GM19328 (cell line): ENCODE data around the gene MAML1.
"Not testable (repeated sequence)": the region's sequence is repeated elsewhere in the genome, so short reads cannot be mapped to it uniquely, and the experiment has no call there.

Source experiments
- ATAC-seq: cut with Tn5 transposase; IDR thresholded peaks from one replicate; pipeline ENCODE4 v1.9.1; 2021; ENCODE audit warnings: mild to moderate bottlenecking, moderate library complexity; ENCODE audit not compliant: unreplicated experiment

Gene MAML1

DNA sequence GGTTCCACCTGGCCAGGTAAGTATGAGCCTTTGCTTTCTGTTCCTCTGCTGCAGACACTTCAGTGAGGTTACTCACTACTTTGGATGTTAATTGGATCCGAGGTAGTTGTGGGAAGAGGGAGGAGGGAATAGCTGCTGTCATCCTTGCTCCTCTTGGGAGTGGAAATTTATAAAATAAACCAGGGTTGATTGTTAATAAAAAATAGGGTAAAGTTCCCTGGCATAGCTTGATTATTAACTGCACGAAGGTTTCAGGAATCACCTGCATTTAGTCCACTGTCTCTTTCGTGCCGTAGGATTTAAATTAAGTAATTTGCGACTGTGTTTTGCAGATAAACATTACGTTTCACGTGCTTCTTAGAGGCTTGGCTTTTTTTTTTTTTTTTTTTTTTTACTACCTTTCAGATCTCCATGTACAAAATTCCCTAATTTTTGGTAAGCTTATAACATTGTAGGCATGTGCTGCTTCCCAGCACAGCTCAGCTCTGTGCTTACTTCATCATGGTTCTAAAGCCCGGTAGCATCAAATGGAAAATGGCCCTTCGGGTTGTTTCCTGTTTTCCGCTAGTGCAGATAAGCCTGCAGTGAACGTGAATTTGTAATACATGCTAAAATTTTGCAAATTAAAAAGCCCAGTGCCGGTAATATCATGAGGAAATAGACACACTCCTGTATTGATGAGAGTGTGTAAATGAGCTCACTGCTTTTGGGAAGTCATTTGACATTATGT is 34.3 kb downstream of the MAML1 start:
- ATAC-seq: no peak

DNA sequence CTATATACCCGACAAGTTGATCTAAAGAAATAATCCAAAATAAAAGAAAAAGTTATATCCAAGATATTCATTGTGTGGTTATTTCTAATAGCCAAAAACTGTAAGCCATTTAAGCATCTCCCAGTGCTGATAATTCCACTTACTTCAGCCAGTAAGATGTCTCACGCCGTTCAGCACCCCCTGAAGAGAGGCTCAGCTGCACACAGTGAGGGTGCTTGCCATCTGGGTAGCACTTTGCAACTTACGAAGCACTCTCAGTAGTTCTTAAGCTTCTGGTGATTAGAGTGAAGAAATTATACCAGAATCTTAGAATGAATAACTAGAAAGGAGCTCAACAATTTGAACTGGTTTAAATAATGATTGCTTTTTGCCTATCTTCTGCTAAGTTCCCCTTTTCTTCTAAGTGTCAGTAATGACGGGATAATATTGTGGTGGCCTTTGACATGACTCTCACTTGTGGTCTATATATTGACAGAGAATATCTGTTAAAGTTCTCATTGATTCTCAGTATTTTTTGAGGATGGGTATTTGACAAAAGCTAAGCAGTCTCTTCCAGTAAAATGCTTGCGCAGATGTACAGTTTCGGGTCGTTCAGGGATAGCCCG is 35.0 kb downstream of the MAML1 start:
- no peak for ATAC-seq

DNA sequence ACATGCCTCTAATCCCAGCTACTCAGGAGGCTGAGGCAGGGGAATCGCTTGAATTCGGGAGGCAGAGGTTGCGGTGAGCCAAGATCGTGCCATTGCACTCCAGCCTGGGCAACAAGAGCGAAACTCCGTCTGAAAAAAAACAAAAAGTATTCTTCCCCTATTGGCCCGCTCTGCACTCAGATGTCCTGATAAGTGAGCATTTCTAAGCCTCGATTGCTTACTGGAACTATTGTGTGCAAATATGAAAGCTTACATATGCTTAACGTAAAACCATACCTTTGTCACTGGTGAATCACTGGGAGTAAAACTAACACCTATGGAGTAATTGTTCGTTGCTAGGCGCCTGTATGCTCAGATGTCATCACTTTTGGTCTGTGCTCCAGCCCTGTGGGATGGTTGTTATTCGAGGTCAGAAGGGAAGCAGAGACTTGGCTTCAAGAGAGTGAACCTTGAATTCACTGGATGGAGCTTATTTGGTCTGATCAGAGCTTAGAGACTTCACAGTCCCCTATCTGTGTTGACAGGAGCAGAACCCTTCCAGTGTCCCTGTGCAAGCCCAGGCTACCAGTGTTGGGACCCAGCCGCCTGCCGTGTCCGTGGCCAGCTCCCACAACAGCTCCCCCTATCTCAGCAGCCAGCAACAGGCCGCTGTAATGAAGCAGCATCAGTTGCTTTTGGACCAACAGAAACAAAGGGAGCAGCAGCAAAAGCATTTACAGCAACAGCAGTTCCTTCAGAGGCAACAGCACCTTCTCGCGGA is 35.9 kb downstream of the MAML1 start:
- ATAC-seq: no peak

DNA sequence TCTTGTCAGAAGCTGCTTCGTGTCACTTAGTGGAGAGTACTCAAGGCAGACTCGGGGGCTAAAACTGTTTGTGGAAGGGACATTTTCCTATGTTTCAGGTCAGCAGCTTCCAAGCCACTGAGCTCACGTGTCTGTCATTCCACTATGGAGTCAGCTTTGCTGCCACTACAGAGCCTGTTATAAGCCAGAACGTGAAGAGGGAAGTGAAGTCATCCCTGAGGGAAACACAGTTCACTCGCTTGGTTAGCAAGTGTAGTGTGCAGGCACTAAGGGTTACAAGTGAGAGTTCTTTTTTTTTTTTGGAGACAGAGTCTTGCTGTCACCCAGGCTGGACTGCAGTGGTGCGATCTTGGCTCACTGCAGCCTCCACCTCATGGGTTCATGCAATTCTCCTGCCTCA is 36.6 kb downstream of the MAML1 start:
- ATAC-seq: no peak

DNA sequence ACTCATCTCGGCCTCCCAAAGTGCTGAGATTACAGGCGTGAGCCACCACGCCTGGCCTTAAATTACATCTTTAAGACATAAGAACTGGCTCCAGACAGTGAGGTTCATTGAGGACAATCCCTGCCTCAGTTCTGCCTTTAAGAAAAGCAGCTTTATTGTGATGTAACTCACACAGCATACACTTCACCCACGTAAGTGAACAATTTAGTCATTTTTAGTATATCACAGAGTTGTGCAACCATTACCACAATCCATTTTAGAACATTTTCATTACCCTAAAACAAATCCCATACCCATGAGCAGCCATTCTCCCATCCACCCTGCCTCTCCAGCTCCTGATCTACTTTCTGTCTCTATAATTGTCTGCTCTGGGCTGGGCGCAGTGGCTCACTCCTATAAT is 37.2 kb downstream of the MAML1 start:
- ATAC-seq: no peak

DNA sequence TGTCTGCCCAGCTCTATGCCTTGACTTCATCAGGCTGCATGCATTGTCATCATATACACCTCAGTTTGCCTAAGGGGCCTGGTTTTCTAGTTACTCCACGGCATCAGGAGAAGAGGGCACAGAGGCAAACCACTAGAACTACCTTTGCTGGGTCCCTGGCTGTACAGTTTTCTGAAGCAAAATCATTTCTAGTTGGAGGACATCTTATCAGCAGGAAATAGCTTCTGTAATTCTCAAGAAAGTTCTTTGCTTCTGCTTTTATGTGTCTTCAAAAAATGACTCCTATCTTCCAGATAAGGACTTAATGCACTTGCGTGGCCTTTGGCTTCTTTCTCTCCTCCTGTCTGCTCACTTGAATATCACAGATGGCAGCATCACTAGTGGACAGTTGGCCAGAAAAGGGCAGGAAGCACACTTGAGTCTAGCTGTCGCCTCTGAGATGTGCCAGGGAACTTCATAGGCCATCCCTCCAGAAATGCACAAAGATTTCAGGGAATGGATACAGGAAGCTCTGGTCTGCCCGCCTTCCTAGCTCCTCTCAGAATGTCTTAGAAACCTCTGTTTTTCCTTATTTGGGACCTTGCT is 38.8 kb downstream of the MAML1 start:
- no peak for ATAC-seq

DNA sequence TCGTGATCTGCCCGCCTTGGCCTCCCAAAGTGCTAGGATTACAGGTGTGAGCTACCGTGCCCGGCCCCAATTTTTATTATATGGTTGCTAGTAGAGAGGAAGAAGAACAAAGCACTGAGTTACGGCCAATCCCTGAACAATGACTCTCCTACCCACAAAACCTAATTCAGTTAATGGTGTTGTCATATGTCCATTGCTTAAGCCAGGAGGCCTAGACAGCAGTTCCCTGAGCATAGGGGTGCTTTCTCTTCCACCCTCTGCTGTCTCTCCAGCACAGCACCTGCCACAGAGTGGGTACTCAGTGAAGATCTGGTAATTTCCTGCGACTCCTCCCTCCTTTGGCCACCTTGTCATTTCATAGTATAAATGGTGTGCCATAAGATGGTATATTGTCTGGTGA is 39.7 kb downstream of the MAML1 start:
- ATAC-seq: no peak

DNA sequence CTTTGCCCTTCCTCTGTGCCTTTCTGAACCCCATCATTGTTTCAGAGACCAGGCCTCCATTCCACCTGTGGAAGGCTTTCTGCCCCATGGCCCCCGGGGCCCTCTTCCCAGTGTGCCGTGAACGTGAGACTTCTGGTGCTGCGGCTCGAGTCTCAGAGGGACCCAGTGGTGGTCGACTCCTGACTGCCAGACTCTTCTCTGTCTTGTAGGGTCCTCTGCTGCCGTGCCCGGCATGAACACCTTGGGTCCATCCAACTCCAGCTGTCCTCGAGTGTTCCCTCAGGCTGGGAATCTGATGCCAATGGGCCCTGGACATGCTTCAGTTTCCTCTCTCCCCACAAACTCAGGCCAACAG is 41.0 kb downstream of the MAML1 start:
- ATAC-seq: no peak

DNA sequence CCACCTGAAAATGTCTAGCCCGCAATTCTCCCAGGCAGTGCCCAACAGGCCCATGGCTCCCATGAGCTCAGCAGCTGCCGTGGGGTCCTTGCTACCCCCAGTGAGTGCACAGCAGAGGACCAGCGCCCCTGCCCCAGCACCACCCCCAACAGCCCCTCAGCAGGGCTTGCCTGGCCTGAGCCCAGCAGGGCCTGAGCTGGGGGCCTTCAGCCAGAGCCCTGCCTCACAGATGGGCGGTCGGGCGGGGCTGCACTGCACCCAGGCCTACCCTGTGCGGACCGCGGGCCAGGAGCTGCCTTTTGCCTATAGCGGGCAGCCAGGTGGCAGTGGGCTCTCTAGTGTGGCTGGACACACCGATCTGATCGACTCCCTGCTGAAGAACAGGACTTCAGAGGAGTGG is 41.8 kb downstream of the MAML1 start:
- ATAC-seq: no peak

DNA sequence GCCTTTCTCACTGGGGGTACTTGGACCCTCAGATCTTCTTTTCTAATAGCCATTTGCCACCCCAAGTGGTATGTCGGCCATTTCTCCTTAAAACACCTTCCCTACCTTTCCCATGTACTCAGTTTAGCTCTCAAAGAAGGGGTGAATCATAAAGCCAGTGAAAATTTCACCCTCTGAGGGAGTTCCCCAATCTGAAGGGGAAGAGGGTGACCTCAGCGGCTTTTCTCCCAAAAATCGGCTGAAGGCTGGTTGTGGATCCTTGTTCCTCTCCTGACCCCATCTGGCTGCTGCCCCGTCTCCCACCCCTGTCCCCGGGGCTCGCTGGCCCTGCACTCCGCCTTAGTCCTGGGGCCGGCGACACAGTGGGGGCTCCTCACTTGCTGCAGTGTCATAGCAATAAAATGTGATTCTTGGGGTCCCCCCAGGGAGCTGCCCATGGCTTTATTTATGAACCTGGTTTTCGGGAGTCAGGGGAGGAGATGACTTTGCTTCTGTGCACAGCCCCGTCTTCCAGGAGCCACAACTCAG is 43.9 kb downstream of the MAML1 start:
- ATAC-seq: no peak

DNA sequence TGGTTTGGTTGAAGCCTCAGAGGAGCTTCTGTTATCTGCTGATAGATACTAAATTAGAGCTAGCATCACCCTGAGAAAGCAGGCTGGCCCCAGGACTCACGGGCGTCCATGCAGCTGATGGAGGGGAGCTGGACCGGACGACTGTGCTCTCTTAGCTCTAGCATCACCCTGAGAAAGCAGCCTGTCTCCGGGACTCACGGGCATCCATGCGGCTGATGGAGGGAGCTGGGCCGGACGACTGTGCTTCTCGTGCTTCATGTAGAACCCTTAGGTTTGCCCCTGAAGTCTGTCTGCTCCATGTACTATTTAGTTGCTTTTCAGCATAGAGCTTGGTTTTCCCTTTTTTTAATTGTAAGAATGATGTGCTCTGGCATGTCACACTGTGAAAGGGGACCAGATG is 44.8 kb downstream of the MAML1 start:
- no peak for ATAC-seq

DNA sequence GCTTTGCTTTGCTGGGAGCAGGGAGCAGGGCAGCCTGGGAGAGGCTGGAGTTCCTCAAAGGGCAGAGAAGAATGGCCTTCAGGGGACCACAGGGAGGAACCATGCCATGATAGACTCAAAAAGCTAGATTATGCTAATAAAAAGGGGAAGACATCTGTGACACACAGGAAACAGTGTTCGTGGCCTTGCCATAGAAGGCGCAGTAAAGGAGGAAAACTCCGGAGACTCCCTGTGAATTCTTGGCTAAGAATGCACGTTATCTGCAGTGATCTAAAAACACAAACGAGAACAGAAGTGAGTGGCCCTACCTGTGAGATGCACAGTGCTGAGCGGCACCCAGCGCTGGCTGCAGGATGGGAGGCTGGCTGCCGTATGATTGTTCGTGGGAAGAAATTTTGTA is 45.3 kb downstream of the MAML1 start:
- no peak for ATAC-seq

DNA sequence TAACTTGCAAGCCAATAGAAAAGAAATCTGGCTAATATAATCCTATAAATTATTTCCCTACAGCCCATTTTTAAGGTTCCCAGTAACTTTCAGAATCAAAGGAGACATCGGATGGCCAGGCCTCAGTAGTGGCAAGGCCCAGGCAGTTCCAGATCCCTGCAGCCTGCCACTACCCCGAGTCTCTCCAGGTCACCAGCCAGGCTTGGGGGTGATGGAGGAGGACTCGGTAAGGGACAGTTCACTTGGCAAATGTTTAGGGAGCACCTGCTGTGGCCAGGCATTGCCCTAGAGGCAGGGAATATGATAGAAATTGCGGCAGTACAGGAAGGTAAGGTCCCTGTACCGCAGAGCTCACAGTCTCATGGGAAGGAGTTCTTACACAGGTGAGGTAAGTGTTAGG is 46.0 kb downstream of the MAML1 start:
- no peak for ATAC-seq

DNA sequence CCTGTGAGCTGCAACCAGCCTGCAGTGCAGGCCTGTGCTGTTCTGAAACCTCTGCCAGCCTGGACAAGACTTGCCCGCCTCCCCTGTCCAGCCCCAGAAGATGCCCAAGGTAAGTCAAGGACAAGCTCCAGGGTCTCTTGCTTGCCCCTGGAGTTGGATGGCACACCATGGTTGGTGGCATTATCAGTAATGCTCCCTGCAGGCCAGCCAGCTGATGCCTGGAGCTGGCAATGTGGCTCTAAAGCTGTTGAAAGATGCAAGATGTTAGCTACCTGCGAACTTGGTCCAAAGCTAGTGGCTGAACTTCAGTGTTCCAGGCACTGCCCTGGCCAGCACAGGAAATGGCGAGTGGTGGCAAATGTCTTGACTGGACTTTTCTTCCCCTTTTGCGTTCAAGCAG is 47.2 kb downstream of the MAML1 start:
- no peak for ATAC-seq

DNA sequence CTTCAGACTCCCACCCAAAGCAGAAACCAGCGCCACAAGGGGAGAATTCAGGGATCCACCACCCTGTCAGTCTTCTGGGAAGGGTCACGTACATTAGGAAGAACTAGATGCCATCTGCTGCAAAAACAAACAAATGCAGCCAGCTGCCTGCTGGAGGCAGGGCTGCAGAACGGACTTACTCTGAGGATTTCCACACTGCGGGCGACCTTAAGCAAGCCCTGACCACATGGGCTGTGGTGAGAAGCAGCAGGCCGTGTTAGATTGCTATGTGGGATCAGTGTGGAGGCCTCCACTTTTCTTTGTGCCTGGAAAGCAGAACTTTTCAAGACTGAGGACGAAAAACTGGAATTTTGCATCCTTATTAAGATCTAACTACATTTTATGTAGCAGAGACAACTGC is 47.7 kb downstream of the MAML1 start:
- no peak for ATAC-seq

DNA sequence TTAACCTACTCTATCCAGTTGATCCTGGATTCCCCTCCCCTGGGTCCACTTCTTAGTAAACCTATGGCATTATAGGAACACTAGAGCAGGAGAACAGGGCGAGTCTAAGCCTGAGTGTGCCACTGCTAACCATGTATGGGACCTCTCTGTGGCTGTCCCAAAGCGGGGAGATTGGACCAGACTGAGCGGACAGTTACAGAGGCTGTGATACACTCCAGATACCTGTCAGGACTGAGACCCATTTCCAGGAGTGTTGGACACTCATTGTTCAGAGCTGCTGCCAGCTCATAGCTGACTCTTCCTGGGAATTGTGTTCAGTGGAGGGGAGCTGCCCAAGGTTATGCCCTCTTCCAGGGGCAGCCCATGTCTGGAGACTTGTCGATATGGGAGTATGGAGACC is 49.2 kb downstream of the MAML1 start:
- no peak for ATAC-seq

DNA sequence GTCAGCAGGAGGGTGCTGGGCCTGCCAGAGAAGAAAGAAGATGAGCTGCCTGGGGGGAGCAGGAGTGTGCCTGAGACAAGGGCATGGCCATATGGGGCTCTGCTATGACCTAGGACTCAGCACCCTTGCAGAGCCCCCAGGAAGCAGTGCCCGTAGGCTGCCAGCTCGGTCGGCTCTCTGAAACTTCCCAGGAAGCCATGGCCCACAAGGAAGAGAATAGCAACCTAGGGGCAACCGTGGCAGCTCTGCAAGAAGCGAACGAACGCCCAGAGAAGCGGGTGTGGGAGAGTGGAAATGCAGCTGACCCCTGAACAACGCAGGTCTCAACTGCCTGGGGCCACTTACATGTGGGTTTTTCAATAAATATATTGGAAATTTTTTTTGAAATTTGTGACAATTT is 50.5 kb downstream of the MAML1 start:
- no peak for ATAC-seq

DNA sequence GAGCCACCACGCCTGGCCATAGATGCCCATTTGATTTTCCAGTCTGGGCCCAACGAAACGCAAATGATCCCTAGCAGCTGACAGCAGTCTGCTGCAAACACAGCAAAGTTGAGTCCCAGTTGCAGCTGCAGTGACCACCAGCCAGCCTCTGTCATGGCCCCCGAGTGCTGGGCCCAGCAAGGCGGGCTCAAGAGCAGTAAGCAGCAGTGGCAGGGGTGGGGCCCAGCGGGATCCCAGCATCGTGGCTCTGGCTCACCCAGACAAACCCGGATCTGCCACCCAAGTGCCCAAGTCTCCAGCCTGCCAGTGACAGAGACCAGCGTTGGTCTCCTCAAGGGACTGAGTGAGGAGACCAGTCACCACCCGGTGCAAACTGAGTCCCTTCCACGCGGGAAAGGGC is 54.2 kb downstream of the MAML1 start:
- ATAC-seq: no peak

DNA sequence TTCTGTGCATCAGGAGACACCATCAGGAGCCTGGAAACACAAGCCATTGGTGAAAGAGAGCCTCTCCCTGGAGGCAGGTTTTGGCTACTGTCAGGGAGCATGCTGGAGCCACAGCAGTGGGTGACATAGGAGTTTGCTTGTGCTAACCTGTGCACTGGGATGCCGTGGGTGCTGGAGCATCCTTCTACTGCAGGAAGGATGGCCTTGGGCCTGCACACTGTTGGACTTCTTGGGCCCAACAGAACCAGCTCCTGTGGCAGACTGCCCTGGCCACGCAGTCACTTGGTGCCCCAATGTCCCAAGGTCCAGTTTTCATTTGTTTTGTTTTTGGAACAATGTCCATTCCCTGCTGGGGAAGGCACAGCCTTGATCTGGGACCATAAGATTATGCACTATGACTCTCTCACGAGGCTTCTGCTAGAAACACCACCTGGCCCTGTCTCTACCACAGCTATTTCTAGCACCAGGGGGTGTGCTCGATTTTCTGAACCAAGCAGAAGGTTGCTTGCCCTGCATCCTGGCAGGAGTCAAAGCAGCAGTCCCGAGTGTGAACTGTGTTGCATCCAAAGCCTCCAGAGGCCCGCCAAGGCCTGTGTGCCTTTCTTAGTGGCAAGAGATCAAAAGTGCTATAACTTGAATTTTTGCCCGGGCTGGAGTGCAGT is 55.7 kb downstream of the MAML1 start:
- no peak for ATAC-seq

DNA sequence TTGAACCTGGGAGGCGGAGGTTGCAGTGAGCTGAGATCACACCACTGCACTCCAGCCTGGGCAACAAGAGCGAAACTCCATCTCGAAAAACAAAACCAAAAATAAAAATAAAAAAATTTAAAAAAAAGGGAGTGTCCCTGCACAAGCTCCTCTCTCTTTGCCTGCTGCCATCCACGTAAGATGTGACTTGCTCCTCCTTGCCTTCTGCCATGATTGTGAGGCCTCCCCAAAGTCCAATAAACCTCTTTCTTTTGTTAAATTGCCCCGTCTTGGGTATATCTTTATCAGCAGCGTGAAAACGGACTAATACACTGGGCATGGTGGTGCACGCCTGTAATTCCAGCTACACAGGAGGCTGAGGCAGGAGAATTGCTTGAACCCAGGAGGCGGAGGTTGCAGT is 56.7 kb downstream of the MAML1 start:
- not testable (repeated sequence) for ATAC-seq
